ENCODE measurements around the gene ADGRF1.
A peak's percentile ranks its signal among the peaks of the same experiment; 100 is the strongest.
"Not testable (repeated sequence)": the region's sequence is repeated elsewhere in the genome, so short reads cannot be mapped to it uniquely, and the experiment has no call there.

GRCh38 chr6:46990818-46991510, 51.2 kb downstream of the ADGRF1 start:
- not testable (repeated sequence) for TF ChIP-seq POLR2A (IDR thresholded peaks at IDR 0.05; ENCODE audit: extremely low read depth, insufficient read length); MAX (IDR thresholded peaks at IDR 0.05; ENCODE audit: low read depth, low read length); MYC (IDR thresholded peaks at IDR 0.05; ENCODE audit: low read depth, low read length)
- TF ChIP-seq CTCF (IDR thresholded peaks at IDR 0.05; ENCODE audit: low read depth, low read length) = peak; percentile 42

Measured in NB4 (cell line).